Measurements from ENCODE around the gene HAP1.
"Not testable (repeated sequence)": the region's sequence is repeated elsewhere in the genome, so short reads cannot be mapped to it uniquely, and the experiment has no call there.

HAP1 gene

DNA sequence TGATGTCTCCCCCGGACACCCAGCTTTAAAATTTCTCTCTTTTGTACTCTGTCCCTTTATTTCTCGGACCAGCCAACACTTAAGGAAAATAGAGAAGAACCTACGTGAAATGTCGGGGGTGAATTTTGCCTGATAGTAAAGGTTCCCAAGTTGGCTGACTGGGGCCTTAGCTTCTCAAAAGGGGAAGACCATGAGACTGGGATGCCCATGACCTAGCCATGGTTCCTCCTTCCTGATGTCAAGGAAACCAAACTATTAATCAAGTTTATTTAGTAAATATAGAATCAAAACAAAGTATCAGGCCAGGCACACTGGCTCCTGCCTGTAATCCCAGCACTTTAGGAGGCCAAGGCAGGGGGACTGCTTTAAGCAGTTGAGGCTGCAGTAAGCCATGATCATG is 48.2 kb downstream of the HAP1 start (continued):
- TF ChIP-seq ZNF23 (tag by site-specific recombination; IDR thresholded peaks at IDR 0.05; ENCODE audit: borderline replicate concordance) (no peak), YY2 (tag by site-specific recombination; IDR thresholded peaks at IDR 0.05) (no peak), ZNF600 (tag by site-specific recombination; IDR thresholded peaks at IDR 0.05) (no peak), ZNF16 (tag by site-specific recombination; IDR thresholded peaks at IDR 0.05; ENCODE audit: low read depth) (no peak), SCRT1 (tag by site-specific recombination; IDR thresholded peaks at IDR 0.05; ENCODE audit: borderline replicate concordance) (no peak), ZNF239 (tag by site-specific recombination; IDR thresholded peaks at IDR 0.05) (no peak), ZNF549 (tag by site-specific recombination; IDR thresholded peaks at IDR 0.05) (no peak)
- TF ChIP-seq, protein P1, sequence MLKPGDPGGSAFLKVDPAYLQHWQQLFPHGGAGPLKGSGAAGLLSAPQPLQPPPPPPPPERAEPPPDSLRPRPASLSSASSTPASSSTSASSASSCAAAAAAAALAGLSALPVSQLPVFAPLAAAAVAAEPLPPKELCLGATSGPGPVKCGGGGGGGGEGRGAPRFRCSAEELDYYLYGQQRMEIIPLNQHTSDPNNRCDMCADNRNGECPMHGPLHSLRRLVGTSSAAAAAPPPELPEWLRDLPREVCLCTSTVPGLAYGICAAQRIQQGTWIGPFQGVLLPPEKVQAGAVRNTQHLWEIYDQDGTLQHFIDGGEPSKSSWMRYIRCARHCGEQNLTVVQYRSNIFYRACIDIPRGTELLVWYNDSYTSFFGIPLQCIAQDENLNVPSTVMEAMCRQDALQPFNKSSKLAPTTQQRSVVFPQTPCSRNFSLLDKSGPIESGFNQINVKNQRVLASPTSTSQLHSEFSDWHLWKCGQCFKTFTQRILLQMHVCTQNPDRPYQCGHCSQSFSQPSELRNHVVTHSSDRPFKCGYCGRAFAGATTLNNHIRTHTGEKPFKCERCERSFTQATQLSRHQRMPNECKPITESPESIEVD (tag by site-specific recombination; IDR thresholded peaks at IDR 0.05) = no peak

DNA sequence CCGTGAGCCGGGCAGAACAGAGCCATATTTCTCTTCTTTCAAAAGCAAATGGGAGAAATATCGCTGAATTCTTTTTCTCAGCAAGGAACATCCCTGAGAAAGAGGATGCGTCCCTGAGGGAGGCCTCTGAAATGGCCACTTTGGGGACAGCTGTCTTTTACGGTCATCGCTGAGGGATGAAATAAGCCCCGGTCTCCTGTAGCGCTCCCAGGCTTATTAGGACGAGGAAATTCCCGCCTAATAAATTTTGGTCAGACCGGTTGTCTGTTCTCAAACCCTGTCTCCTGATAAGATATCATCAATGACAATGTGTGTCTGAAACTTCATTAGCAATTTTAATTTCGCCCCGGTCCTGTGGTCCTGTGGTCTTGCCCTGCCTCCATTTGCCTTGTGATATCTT is 48.7 kb downstream of the HAP1 start:
- not testable (repeated sequence) for H3K27ac ChIP-seq (ENCODE audit: extremely low read depth, low read depth, low read length); H3K4me1 ChIP-seq (ENCODE audit: control insufficient read depth, insufficient read depth, low read length); H3K4me3 ChIP-seq (ENCODE audit: low read depth, low read length); H3K9me3 ChIP-seq (ENCODE audit: control insufficient read depth, insufficient read depth, low read depth, low read length)
- CTCF ChIA-PET = interaction anchor here (1.0 to 1.3 kb wide), 2 partner anchors 19 to 23 kb away, joined by 4 to 7 read pairs; no protein-coding TSS in a partner anchor
- POLR2A ChIA-PET = interaction anchor here (0.5 kb wide), 1 partner anchor 361 kb away, joined by 4 read pairs; no protein-coding TSS in a partner anchor
- H3K36me3 ChIP-seq (ENCODE audit: control insufficient read depth in 2 of 2, insufficient read depth in 1 of 2, low read length in 2 of 2) = peaks cover 9 to 15% of the 10 kb centered on the region in 2 experiments; a peak in 2 of 3 replicates

DNA sequence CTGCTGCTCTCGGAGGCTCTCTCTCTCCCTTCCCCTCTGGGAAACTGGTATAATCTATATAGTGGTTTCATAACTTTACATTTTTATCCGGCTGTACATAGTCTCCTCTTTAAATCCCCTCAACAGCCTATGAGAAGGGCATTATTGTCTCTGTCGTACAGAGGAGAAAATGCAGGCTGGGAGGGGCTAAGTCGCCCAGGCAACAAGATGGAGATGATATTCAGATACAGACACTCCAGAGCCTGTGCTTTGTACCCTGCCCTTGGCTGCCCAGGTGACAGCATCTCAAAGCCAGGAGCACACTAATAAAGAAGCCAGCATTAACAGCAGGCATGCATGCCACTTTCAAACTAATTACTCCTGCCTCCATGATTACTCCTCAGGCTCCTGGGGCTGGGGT is 50.4 kb downstream of the HAP1 start:
- ChIA-PET CTCF (interaction anchor here (0.6 to 9.2 kb wide), 4 partner anchors 17 to 135 kb away, joined by 3 to 126 read pairs (median 4); no protein-coding TSS in a partner anchor), POLR2A (interaction anchor here (0.7 kb wide), 2 partner anchors 19 to 136 kb away, joined by 7 read pairs; no protein-coding TSS in a partner anchor)
- H3K4me3 ChIP-seq (ENCODE audit: low read depth, low read length) = no peak overlapping the region
- no peak overlapping the region for H3K27ac ChIP-seq (ENCODE audit: extremely low read depth, low read depth, low read length)
- H3K36me3 ChIP-seq (ENCODE audit: control insufficient read depth in 2 of 2, insufficient read depth in 1 of 2, low read length in 2 of 2) = no peaks in the 10 kb centered on the region
- no peaks in the 10 kb centered on the region for H3K4me1 ChIP-seq (ENCODE audit: control insufficient read depth, insufficient read depth, low read length)
- TF ChIP-seq SETDB1 (IDR thresholded peaks at IDR 0.05; ENCODE audit: insufficient read length, low read length) (no peak), ZNF274 (IDR thresholded peaks at IDR 0.05; ENCODE audit: low read length) (no peak), ZNF274 (tag by site-specific recombination; IDR thresholded peaks at IDR 0.05; ENCODE audit: borderline replicate concordance) (no peak), ZSCAN23 (tag by site-specific recombination; IDR thresholded peaks at IDR 0.05) (no peak), ZNF37A (tag by site-specific recombination; IDR thresholded peaks at IDR 0.05) (no peak), ZNF157 (tag by site-specific recombination; IDR thresholded peaks at IDR 0.05) (no peak), ZNF843 (tag by site-specific recombination; IDR thresholded peaks at IDR 0.05) (no peak), ZNF133 (tag by site-specific recombination; IDR thresholded peaks at IDR 0.05) (no peak), ZFP37 (tag by site-specific recombination; IDR thresholded peaks at IDR 0.05) (no peak), ZNF501 (tag by site-specific recombination; IDR thresholded peaks at IDR 0.05) (no peak), ZNF529 (tag by site-specific recombination; IDR thresholded peaks at IDR 0.05; ENCODE audit: insufficient replicate concordance) (no peak), IKZF3 (tag by site-specific recombination; IDR thresholded peaks at IDR 0.05) (no peak), ZNF169 (tag by site-specific recombination; IDR thresholded peaks at IDR 0.05) (no peak), ZNF658 (tag by site-specific recombination; IDR thresholded peaks at IDR 0.05) (no peak), HOXD13 (CRISPR knock-in tag; IDR thresholded peaks at IDR 0.05; ENCODE audit: borderline replicate concordance) (no peak)
- TF ChIP-seq, protein P2, sequence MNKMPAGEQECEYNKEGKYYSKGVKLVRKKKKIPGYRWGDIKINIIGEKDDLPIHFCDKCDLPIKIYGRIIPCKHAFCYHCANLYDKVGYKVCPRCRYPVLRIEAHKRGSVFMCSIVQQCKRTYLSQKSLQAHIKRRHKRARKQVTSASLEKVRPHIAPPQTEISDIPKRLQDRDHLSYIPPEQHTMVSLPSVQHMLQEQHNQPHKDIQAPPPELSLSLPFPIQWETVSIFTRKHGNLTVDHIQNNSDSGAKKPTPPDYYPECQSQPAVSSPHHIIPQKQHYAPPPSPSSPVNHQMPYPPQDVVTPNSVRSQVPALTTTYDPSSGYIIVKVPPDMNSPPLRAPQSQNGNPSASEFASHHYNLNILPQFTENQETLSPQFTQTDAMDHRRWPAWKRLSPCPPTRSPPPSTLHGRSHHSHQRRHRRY (tag by site-specific recombination; IDR thresholded peaks at IDR 0.05) = no peak
- no peaks in the 10 kb centered on the region for H3K9me3 ChIP-seq (ENCODE audit: control insufficient read depth, insufficient read depth, low read depth, low read length)

All from HEK293 (cell line).